ENCODE results near the gene TNS3.
A peak's percentile ranks its signal among the peaks of the same experiment; 100 is the strongest.

The TNS3 gene

DNA sequence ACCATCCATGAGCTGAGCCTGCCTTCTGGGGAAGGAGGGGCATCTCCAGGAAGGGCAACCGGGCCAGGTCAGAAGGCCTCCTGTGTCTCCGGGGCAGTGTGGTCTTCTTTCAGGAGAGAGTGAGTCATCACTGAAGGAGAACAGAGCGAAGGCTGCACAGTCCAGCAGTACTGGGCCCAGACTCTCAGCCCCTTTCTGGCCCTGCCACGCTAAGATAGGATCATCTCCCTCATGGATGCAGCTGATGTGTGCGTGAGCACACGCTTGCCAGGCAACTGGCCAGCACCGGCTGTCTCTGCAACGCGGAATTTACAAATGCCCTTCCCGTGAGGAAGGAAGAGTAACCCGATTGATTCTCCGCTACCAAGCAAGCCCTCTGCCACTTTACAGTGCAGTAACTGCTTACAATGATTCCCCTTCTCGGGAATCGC is 328.2 kb downstream of the TNS3 start:
- 2% methylated on average over 14 of the region's 14 CpGs for WGBS
- Histone ChIP-seq H3K23ac (ENCODE audit: low read length in 2 of 2) (peak overlapping the region in 1 of 2 experiments; percentile 84), H2BK12ac (ENCODE audit: low read length in 2 of 2) (peak overlapping the region; percentile 14 to 92)

DNA sequence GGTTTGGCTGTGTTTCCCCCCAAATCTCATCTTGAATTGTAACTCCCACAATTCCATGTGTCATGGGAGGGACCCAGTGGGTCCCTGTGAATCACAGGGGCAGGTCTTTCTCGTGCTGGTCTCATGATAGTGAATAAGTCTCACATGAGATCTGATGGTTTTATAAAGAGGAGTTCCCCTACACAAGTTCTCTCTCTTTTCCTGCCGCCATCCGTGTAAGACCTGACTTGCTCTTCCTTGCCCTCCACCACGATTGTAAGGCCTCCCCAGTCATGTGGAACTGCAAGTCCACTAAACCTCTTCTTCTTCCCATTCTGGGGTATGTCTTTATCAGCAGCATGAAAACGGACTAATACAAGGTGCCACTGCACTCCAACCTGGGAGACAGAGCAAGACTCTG is 329.2 kb downstream of the TNS3 start:
- DNase-seq = peak; percentile 26
- Histone ChIP-seq H3K4me1 (ENCODE audit: control insufficient read depth, insufficient read depth, low read depth, low read length) (peaks cover 17% of the 10 kb centered on the region), H2BK12ac (ENCODE audit: low read length in 2 of 2) (peak overlapping the region in 1 of 2 experiments; percentile 30), H2BK5ac (ENCODE audit: low read depth, low read length, poor library complexity, severe bottlenecking) (no peak overlapping the region), H3K4ac (ENCODE audit: low read depth in 1 of 2, low read length in 2 of 2) (no peak overlapping the region), H4K91ac (ENCODE audit: low read length) (peak overlapping the region; percentile 65), H2AK5ac (ENCODE audit: low read length, severe bottlenecking) (no peak overlapping the region), H3K4me3 (ENCODE audit: insufficient read depth in 1 of 2, low read depth in 1 of 2, low read length in 2 of 2) (no peak overlapping the region), H3K36me3 (ENCODE audit: control insufficient read depth in 1 of 2, insufficient read depth in 2 of 2, low read depth in 1 of 2, low read length in 2 of 2) (no peaks in the 10 kb centered on the region), H3K18ac (ENCODE audit: low read depth in 1 of 2, low read length in 2 of 2) (no peak overlapping the region), H2BK15ac (ENCODE audit: low read depth, poor library complexity, severe bottlenecking) (no peak overlapping the region), H3K79me1 (replicated peaks; ENCODE audit: low read length, poor library complexity, severe bottlenecking) (no peaks in the 10 kb centered on the region), H3K23ac (ENCODE audit: low read length in 2 of 2) (no peak overlapping the region), H2BK120ac (ENCODE audit: low read depth, low read length) (no peak overlapping the region), H3K27me3 (ENCODE audit: control insufficient read depth in 1 of 2, insufficient read depth in 1 of 2, low read length in 2 of 2) (peaks cover 0 to 14% of the 10 kb centered on the region in 2 experiments), H3K27ac (ENCODE audit: low read length, poor library complexity, severe bottlenecking) (no peak overlapping the region), H2AFZ (ENCODE audit: low read depth, low read length) (no peak overlapping the region), H3K9me3 (ENCODE audit: control insufficient read depth, low read length) (no peaks in the 10 kb centered on the region), H3K9ac (ENCODE audit: low read length) (no peak overlapping the region), H3K4me2 (ENCODE audit: low read length, poor library complexity, severe bottlenecking) (no peak overlapping the region), H4K8ac (ENCODE audit: low read length) (no peak overlapping the region), H3K14ac (ENCODE audit: low read length in 2 of 2) (no peak overlapping the region)
- WGBS = 96% methylated on average over 4 of the region's 5 CpGs

More for the DNA sequence above, 328.2 kb downstream of the TNS3 start:
- DNase-seq = peak; percentile 93
- no peak overlapping the region for H2AFZ ChIP-seq (ENCODE audit: low read depth, low read length)
- H2BK5ac ChIP-seq (ENCODE audit: low read depth, low read length, poor library complexity, severe bottlenecking) = no peak overlapping the region
- peaks cover 0 to 19% of the 10 kb centered on the region in 2 experiments for H3K27me3 ChIP-seq (ENCODE audit: control insufficient read depth in 1 of 2, insufficient read depth in 1 of 2, low read length in 2 of 2)
- no peaks in the 10 kb centered on the region for H3K9me3 ChIP-seq (ENCODE audit: control insufficient read depth, low read length)
- peak overlapping the region in 1 of 2 experiments; percentile 56 for H3K4ac ChIP-seq (ENCODE audit: low read depth in 1 of 2, low read length in 2 of 2)
- H2AK5ac ChIP-seq (ENCODE audit: low read length, severe bottlenecking) = no peak overlapping the region
- H3K36me3 ChIP-seq (ENCODE audit: control insufficient read depth in 1 of 2, insufficient read depth in 2 of 2, low read depth in 1 of 2, low read length in 2 of 2) = no peaks in the 10 kb centered on the region
- H2BK120ac ChIP-seq (ENCODE audit: low read depth, low read length) = peak overlapping the region; percentile 74
- H3K4me3 ChIP-seq (ENCODE audit: insufficient read depth in 1 of 2, low read depth in 1 of 2, low read length in 2 of 2) = peak overlapping the region in 1 of 2 experiments; percentile 74
- peak overlapping the region; percentile 90 for H4K91ac ChIP-seq (ENCODE audit: low read length)
- peak overlapping the region; percentile 84 for H3K4me2 ChIP-seq (ENCODE audit: low read length, poor library complexity, severe bottlenecking)
- peak overlapping the region in 1 of 2 experiments; percentile 13 for H3K14ac ChIP-seq (ENCODE audit: low read length in 2 of 2)
- peak overlapping the region; percentile 86 for H3K9ac ChIP-seq (ENCODE audit: low read length)
- peak overlapping the region; percentile 97 for H4K8ac ChIP-seq (ENCODE audit: low read length)
- H2BK15ac ChIP-seq (ENCODE audit: low read depth, poor library complexity, severe bottlenecking) = peak overlapping the region; percentile 99
- peak overlapping the region; percentile 90 to 93 for H3K18ac ChIP-seq (ENCODE audit: low read depth in 1 of 2, low read length in 2 of 2)
- H3K27ac ChIP-seq (ENCODE audit: low read length, poor library complexity, severe bottlenecking) = peak overlapping the region; percentile 68
- no peaks in the 10 kb centered on the region for H3K79me1 ChIP-seq (replicated peaks; ENCODE audit: low read length, poor library complexity, severe bottlenecking)
- peaks cover 17% of the 10 kb centered on the region for H3K4me1 ChIP-seq (ENCODE audit: control insufficient read depth, insufficient read depth, low read depth, low read length)

DNA sequence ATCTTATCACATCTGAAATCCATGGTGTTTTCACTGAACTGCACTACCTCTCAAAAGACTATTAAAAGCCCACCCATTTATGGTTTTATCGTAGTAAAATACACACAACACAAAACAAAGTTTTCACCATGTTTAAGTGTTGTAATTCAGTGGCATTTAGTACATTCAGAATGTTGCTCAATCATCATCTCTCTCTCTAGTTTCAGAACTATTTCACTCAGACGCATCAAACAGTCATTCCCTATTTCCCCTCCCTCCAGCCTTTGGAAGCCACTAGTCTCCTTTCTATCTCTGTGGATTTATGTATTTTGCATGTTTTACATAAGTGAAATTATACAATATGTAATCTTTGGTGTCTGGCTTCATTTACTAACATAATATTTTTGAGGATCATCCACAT is 332.6 kb downstream of the TNS3 start:
- H2AK5ac ChIP-seq (ENCODE audit: low read length, severe bottlenecking) = no peak overlapping the region
- H3K4me2 ChIP-seq (ENCODE audit: low read length, poor library complexity, severe bottlenecking) = no peak overlapping the region
- H3K23ac ChIP-seq (ENCODE audit: low read length in 2 of 2) = no peak overlapping the region
- H3K4me1 ChIP-seq (ENCODE audit: control insufficient read depth, insufficient read depth, low read depth, low read length) = peaks cover 8% of the 10 kb centered on the region
- no peaks in the 10 kb centered on the region for H3K36me3 ChIP-seq (ENCODE audit: control insufficient read depth in 1 of 2, insufficient read depth in 2 of 2, low read depth in 1 of 2, low read length in 2 of 2)
- H2BK120ac ChIP-seq (ENCODE audit: low read depth, low read length) = no peak overlapping the region
- no peak for DNase-seq
- no peak overlapping the region for H2BK5ac ChIP-seq (ENCODE audit: low read depth, low read length, poor library complexity, severe bottlenecking)
- H3K4ac ChIP-seq (ENCODE audit: low read depth in 1 of 2, low read length in 2 of 2) = no peak overlapping the region
- H3K9me3 ChIP-seq (ENCODE audit: control insufficient read depth, low read length) = no peaks in the 10 kb centered on the region
- H3K4me3 ChIP-seq (ENCODE audit: insufficient read depth in 1 of 2, low read depth in 1 of 2, low read length in 2 of 2) = no peak overlapping the region
- 78% methylated on average over 1 of the region's 2 CpGs for WGBS
- H2BK15ac ChIP-seq (ENCODE audit: low read depth, poor library complexity, severe bottlenecking) = no peak overlapping the region
- no peak overlapping the region for H4K8ac ChIP-seq (ENCODE audit: low read length)
- no peak overlapping the region for H3K9ac ChIP-seq (ENCODE audit: low read length)
- H3K79me1 ChIP-seq (replicated peaks; ENCODE audit: low read length, poor library complexity, severe bottlenecking) = no peaks in the 10 kb centered on the region
- no peak overlapping the region for H2BK12ac ChIP-seq (ENCODE audit: low read length in 2 of 2)
- H3K14ac ChIP-seq (ENCODE audit: low read length in 2 of 2) = no peak overlapping the region
- H4K91ac ChIP-seq (ENCODE audit: low read length) = no peak overlapping the region
- H2AFZ ChIP-seq (ENCODE audit: low read depth, low read length) = no peak overlapping the region
- peaks cover 0 to 17% of the 10 kb centered on the region in 2 experiments for H3K27me3 ChIP-seq (ENCODE audit: control insufficient read depth in 1 of 2, insufficient read depth in 1 of 2, low read length in 2 of 2)
- H3K27ac ChIP-seq (ENCODE audit: low read length, poor library complexity, severe bottlenecking) = no peak overlapping the region
- no peak overlapping the region for H3K18ac ChIP-seq (ENCODE audit: low read depth in 1 of 2, low read length in 2 of 2)

DNA sequence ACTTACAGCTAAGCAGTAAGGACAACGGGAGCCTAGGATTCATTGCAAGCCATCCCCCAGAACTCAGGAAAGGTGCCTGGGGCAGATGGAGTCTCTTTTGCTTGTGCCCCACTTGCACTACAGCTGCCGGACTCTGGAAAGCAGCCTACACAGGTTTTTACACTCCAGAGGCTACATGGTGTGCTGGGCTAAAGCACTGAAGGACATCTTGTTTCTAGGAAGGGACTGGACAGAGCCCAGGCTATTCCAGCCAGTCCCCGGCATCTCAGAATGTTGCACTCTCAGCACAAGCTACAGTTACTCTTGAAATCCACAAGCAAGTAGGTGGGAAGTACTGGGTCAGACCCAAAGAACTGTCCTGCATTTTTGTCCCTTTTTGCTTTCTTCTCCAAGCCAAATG is 333.1 kb downstream of the TNS3 start:
- Histone ChIP-seq H2AFZ (ENCODE audit: low read depth, low read length) (no peak overlapping the region), H3K79me1 (replicated peaks; ENCODE audit: low read length, poor library complexity, severe bottlenecking) (no peaks in the 10 kb centered on the region)

More for the DNA sequence above, 333.1 kb downstream of the TNS3 start:
- Histone ChIP-seq H2BK5ac (ENCODE audit: low read depth, low read length, poor library complexity, severe bottlenecking) (no peak overlapping the region), H3K9ac (ENCODE audit: low read length) (no peak overlapping the region), H3K27ac (ENCODE audit: low read length, poor library complexity, severe bottlenecking) (no peak overlapping the region), H2BK120ac (ENCODE audit: low read depth, low read length) (no peak overlapping the region), H3K4me1 (ENCODE audit: control insufficient read depth, insufficient read depth, low read depth, low read length) (peaks cover 5% of the 10 kb centered on the region), H2BK15ac (ENCODE audit: low read depth, poor library complexity, severe bottlenecking) (no peak overlapping the region), H3K27me3 (ENCODE audit: control insufficient read depth in 1 of 2, insufficient read depth in 1 of 2, low read length in 2 of 2) (peaks cover 0 to 17% of the 10 kb centered on the region in 2 experiments), H3K4ac (ENCODE audit: low read depth in 1 of 2, low read length in 2 of 2) (no peak overlapping the region), H2BK12ac (ENCODE audit: low read length in 2 of 2) (no peak overlapping the region), H3K4me2 (ENCODE audit: low read length, poor library complexity, severe bottlenecking) (no peak overlapping the region), H4K8ac (ENCODE audit: low read length) (no peak overlapping the region), H3K23ac (ENCODE audit: low read length in 2 of 2) (no peak overlapping the region), H2AK5ac (ENCODE audit: low read length, severe bottlenecking) (no peak overlapping the region), H3K18ac (ENCODE audit: low read depth in 1 of 2, low read length in 2 of 2) (no peak overlapping the region), H4K91ac (ENCODE audit: low read length) (no peak overlapping the region), H3K14ac (ENCODE audit: low read length in 2 of 2) (no peak overlapping the region), H3K4me3 (ENCODE audit: insufficient read depth in 1 of 2, low read depth in 1 of 2, low read length in 2 of 2) (no peak overlapping the region), H3K36me3 (ENCODE audit: control insufficient read depth in 1 of 2, insufficient read depth in 2 of 2, low read depth in 1 of 2, low read length in 2 of 2) (no peaks in the 10 kb centered on the region), H3K9me3 (ENCODE audit: control insufficient read depth, low read length) (no peaks in the 10 kb centered on the region)
- no peak for DNase-seq
- WGBS = 95% methylated on average over 3 of the region's 3 CpGs

Data from mesenchymal stem cell (in vitro differentiated cells and primary cell).